ENCODE data around the gene DTNBP1.

GRCh38 chr6:15500078-15500740, 162.6 kb downstream of the DTNBP1 start:
- TF ChIP-seq NFIC (IDR thresholded peaks at IDR 0.05; ENCODE audit: low read length) (no peak), ZFP90 (CRISPR knock-in tag; IDR thresholded peaks at IDR 0.05; ENCODE audit: borderline replicate concordance) (no peak), ZNF484 (CRISPR knock-in tag; IDR thresholded peaks at IDR 0.05; ENCODE audit: borderline replicate concordance, low read depth) (no peak), NR2F6 (IDR thresholded peaks at IDR 0.05) (no peak), NR2F6 (CRISPR knock-in tag; IDR thresholded peaks at IDR 0.05) (no peak), POLR2A (IDR thresholded peaks at IDR 0.05; ENCODE audit: insufficient read depth in 1 of 2, low read depth in 2 of 2, low read length in 2 of 2) (no peak), UBTF (CRISPR knock-in tag; IDR thresholded peaks at IDR 0.05) (no peak), CBFB (CRISPR knock-in tag; IDR thresholded peaks at IDR 0.05) (no peak), BRD4 (CRISPR knock-in tag; IDR thresholded peaks at IDR 0.05) (no peak), POLR2AphosphoS5 (IDR thresholded peaks at IDR 0.05; ENCODE audit: low read depth, low read length) (no peak), NR2C2 (CRISPR knock-in tag; IDR thresholded peaks at IDR 0.05; ENCODE audit: borderline replicate concordance) (no peak)

Data from HepG2 (cell line).